ENCODE measurements around the gene MYL10. TPM values are rescaled to one million over a fixed set of nuclear protein-coding genes. Genes with fewer than 3 reads are reported as not detected.

Gene MYL10
- total RNA-seq, 2 donors from 2014 or later, result not detected

DNA sequence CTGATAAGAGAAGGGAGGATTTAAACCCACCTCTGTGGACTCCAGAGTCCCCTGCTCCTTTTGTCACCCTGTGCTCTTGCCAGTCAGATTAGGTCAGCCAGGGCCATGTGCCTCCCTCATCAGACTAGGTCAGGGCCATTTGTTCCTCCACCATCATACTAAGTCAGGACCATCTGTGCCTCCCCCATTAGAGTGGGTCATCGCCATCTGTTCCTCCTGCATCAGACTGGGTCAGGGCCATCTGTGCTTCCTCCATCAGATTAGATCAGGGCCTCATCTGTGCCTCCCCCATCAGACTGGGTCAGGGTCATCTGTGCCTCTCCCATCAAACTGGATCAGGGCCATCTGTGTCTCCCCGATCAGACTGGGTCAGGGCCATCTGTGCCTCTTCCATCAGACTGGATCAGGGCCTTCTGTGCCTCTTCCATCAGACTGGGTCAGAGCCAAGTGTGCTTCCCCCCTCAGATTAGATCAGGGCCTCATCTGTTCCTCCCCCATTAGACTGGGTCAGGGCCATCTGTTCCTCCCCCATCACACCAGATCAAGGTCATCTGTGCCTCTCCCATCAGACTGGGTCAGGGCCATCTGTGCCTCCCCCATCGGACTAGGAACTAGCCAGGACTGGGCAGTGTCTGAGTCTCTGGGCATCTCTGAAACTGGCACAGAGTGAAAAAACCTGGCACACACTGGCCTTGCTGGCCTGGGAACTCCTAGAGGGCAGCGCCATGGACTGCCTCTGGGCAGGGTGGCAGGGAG lies 11.5 kb downstream of the MYL10 start:
- H3K27me3 ChIP-seq, result no peaks in the 10 kb centered on the region

DNA sequence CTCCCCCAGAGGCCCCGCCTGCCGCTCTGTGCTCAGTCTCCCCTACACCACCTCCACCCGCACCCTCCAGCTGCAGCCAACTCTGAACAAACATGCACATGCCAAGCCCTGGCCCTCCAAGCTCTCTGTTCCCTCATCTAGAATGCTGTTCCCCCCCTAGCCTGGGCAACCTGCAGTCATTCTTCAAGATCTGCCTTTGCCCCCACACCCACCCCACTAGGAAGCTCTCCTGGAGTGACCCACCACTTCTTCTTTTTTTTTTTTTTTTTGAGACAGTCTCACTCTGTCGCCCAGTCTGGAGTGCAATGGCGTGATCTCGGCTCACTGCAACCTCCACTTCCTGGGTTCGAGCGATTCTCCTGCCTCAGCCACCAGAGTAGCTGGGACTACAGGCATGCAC lies 13.7 kb downstream of the MYL10 start:
- TF ChIP-seq, protein P1, sequence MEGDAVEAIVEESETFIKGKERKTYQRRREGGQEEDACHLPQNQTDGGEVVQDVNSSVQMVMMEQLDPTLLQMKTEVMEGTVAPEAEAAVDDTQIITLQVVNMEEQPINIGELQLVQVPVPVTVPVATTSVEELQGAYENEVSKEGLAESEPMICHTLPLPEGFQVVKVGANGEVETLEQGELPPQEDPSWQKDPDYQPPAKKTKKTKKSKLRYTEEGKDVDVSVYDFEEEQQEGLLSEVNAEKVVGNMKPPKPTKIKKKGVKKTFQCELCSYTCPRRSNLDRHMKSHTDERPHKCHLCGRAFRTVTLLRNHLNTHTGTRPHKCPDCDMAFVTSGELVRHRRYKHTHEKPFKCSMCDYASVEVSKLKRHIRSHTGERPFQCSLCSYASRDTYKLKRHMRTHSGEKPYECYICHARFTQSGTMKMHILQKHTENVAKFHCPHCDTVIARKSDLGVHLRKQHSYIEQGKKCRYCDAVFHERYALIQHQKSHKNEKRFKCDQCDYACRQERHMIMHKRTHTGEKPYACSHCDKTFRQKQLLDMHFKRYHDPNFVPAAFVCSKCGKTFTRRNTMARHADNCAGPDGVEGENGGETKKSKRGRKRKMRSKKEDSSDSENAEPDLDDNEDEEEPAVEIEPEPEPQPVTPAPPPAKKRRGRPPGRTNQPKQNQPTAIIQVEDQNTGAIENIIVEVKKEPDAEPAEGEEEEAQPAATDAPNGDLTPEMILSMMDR (IDR thresholded peaks at IDR 0.05), result no peak
- no peaks in the 10 kb centered on the region for H3K27me3 ChIP-seq
- no peak overlapping the region for H3K27ac ChIP-seq

More for the DNA sequence above, 11.5 kb downstream of the MYL10 start:
- TF ChIP-seq, protein P1 (IDR thresholded peaks at IDR 0.05), result no peak
- Histone ChIP-seq H3K27ac (no peak overlapping the region), H3K4me1 (no peaks in the 10 kb centered on the region), H3K9me3 (no peaks in the 10 kb centered on the region), H3K4me3 (no peak overlapping the region), H3K36me3 (no peaks in the 10 kb centered on the region)
- no peak for DNase-seq (ENCODE audit: low spot score)

DNA sequence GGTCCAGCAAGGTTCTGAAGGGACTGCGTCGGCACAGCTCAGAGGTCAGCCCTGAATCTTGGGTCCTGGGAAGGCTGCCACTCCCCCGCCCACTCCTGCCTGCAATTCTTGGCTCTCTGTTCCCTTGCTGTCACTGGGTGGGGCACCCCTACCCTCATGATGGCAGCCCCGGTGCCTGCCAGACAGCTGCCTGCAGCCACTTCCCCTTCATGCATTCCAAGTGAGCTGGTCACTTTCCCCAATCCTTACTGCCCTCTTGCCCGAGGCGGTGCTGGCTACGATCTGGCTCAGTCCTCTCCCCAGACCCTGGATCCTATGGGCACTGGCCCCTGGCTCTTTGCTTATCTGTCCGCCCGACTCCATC lies 14.2 kb downstream of the MYL10 start:
- H3K4me1 ChIP-seq, result no peaks in the 10 kb centered on the region
- H3K27me3 ChIP-seq, result no peaks in the 10 kb centered on the region
- TF ChIP-seq, protein P1 (IDR thresholded peaks at IDR 0.05), result no peak
- H3K4me3 ChIP-seq, result no peak overlapping the region
- DNase-seq (ENCODE audit: low spot score), result no peak
- no peak overlapping the region for H3K27ac ChIP-seq
- H3K36me3 ChIP-seq, result no peaks in the 10 kb centered on the region
- H3K9me3 ChIP-seq, result no peaks in the 10 kb centered on the region

More for the DNA sequence above, 13.7 kb downstream of the MYL10 start:
- no peaks in the 10 kb centered on the region for H3K4me1 ChIP-seq
- DNase-seq (ENCODE audit: low spot score), result no peak
- no peak overlapping the region for H3K4me3 ChIP-seq
- H3K36me3 ChIP-seq, result no peaks in the 10 kb centered on the region
- H3K9me3 ChIP-seq, result no peaks in the 10 kb centered on the region

DNA sequence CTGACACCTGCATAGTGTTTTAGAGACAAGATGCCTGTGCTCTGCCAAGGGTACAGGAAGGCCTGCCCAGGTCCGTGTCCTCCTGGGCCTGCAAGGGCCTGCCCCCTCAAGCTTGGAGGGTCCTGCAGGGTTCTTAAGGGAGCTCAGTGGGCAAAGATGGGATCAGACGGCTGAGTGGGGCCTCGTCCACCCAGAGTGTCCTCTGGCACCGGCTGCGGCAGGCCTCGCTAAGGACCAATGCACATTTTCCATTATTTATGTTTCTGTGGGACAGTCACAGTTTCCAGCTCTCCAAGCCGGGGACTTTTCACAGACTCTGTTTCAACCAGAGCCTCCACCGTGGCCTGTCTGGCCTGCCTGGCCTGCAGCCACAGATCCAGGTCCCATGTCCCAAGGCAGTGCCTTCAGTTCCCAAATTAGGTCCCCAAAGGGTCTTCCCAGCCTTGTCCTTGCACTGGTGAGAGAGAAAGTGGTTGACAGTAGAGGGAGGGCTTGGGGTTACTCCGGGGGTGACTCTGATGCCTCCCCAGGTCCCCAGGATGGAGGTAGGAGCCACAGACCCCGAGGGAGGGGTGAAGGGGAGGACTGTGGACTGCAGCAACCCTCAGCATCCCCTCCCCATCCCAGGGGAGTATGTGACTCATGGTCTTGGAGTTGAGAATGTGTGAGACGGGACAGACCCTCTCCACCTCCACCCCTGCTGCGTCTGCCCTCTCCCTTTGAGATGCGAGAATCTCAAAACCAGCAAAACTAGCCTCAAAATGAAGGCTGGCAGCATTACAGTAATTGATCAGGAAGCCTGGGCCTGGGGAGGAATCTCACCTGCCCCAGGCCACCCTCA lies 14.8 kb downstream of the MYL10 start:
- Histone ChIP-seq H3K9me3 (no peaks in the 10 kb centered on the region), H3K36me3 (no peaks in the 10 kb centered on the region), H3K4me1 (no peaks in the 10 kb centered on the region), H3K27me3 (no peaks in the 10 kb centered on the region), H3K4me3 (no peak overlapping the region), H3K27ac (no peak overlapping the region)
- TF ChIP-seq, protein P1 (IDR thresholded peaks at IDR 0.05), result no peak
- no peak for DNase-seq (ENCODE audit: low spot score)

DNA sequence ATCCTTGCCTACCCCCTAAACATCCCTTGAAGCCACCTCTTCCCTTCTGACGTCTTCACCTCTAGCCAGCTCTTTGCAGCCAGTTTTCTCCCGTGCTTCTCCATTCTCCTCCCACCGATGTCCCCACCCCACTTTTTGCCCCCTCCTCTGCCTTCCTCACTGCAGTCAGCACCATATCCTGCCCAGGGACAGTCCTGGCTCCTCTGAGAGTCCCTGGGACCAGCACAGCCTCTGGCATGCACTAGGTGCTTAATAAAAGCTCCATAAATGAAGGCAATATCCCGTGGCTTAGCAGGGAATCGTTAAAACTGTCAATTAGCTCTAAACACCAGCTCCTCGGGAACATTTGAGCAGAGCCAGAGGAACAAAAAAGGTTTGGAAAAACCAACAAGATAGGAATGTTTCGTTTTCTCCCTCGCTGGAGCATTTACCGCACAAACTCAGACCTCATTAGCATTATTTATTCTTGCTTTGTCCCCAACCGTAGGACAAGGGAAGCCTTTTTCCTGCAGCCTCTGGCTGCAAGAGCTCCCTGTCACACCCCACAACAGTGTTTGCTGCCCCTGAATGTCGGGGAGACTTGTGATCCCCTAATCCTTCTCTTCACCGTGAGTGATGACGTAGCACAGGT lies 16.1 kb downstream of the MYL10 start:
- TF ChIP-seq, protein P1 (IDR thresholded peaks at IDR 0.05), result no peak
- Histone ChIP-seq H3K4me3 (no peak overlapping the region), H3K36me3 (no peaks in the 10 kb centered on the region), H3K4me1 (no peaks in the 10 kb centered on the region), H3K27me3 (no peaks in the 10 kb centered on the region), H3K27ac (no peak overlapping the region), H3K9me3 (no peaks in the 10 kb centered on the region)
- DNase-seq (ENCODE audit: low spot score), result no peak
